Stimulated activated CD8-positive, alpha-beta memory T cell treated with anti-CD3 and anti-CD28 coated beads, Interleukin-15, amount 100 ng/mL, for 48 hours (primary cell): ENCODE results near the gene DDO.
"Not testable (repeated sequence)": the region's sequence is repeated elsewhere in the genome, so short reads cannot be mapped to it uniquely, and the experiment has no call there.

Experiments
- DNase-seq, 2 donors: peaks; one replicate each; pipeline ENCODE4 v3.0.0-alpha.2; 2020; ENCODE audit warnings: low read depth in 2 of 2

The DDO gene

GRCh38 chr6:110366975-110367374, 48.4 kb downstream of the DDO start:
- no peak for DNase-seq

- no peak for DNase-seq
Observed at GRCh38 chr6:110366256-110366655, 49.1 kb downstream of the DDO start.

- DNase-seq: no peak
Observed at GRCh38 chr6:110364364-110365105, 50.8 kb downstream of the DDO start.

- DNase-seq: no peak
Observed at GRCh38 chr6:110363748-110364147, 51.6 kb downstream of the DDO start.

GRCh38 chr6:110360676-110361075, 54.7 kb downstream of the DDO start:
- no peak for DNase-seq

GRCh38 chr6:110359556-110359955, 55.8 kb downstream of the DDO start:
- DNase-seq: no peak

- DNase-seq: no peak
Observed at GRCh38 chr6:110358553-110359160, 56.7 kb downstream of the DDO start.

- no peak for DNase-seq
Observed at GRCh38 chr6:110357664-110358552, 57.5 kb downstream of the DDO start, which contains the start of gene METTL24. Gene METTL24, minus strand, starts transcription at chr6:110358349. Its CDS starts 77 bp downstream, at chr6:110358272.

- DNase-seq: no peak
Observed at GRCh38 chr6:110357298-110357663, 58.1 kb downstream of the DDO start.

GRCh38 chr6:110356778-110357177, 58.6 kb downstream of the DDO start:
- DNase-seq: no peak

GRCh38 chr6:110355727-110356126, 59.6 kb downstream of the DDO start:
- no peak for DNase-seq

- DNase-seq: no peak
Observed at GRCh38 chr6:110355022-110355421, 60.4 kb downstream of the DDO start.

GRCh38 chr6:110354153-110354552, 61.2 kb downstream of the DDO start:
- DNase-seq: no peak

- DNase-seq: no peak
Observed at GRCh38 chr6:110353457-110354001, 61.8 kb downstream of the DDO start.

- no peak for DNase-seq
Observed at GRCh38 chr6:110352563-110353262, 62.7 kb downstream of the DDO start.

- no peak for DNase-seq
Observed at GRCh38 chr6:110351986-110352385, 63.4 kb downstream of the DDO start.

GRCh38 chr6:110351546-110351945, 63.8 kb downstream of the DDO start:
- no peak for DNase-seq

GRCh38 chr6:110350593-110350992, 64.8 kb downstream of the DDO start:
- DNase-seq: not testable (repeated sequence)

GRCh38 chr6:110348961-110349690, 66.2 kb downstream of the DDO start:
- DNase-seq: no peak

GRCh38 chr6:110345025-110345424, 70.3 kb downstream of the DDO start:
- DNase-seq: no peak

GRCh38 chr6:110342759-110343158, 72.6 kb downstream of the DDO start:
- no peak for DNase-seq
